ENCODE results near the gene EDN2.

Gene EDN2

DNA sequence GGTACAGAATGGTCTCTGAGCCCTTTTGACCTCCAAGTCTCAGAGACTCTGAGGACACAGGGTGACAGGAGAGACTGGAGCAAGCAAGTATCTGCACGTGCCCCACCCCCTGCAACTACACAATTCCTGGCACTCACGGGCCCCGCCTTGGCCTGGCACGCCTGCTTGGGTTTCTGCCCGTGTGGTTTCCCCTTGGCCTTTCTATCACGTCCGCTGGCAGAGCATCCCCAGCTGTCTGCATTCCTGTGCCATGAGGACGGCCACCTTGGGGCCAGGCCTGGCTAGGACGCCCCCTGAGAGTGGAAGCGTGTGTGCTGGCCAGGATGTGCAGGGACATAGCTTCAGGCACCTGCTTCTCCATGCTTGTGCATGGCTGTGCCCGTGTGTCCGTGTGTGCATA lies 14.3 kb upstream of the EDN2 start:
- no peak for DNase-seq (ENCODE audit: low spot score)

- no peak for DNase-seq (ENCODE audit: low spot score)
Observed at GRCh38 chr1:41498391-41498790, 13.9 kb upstream of the EDN2 start.

DNA sequence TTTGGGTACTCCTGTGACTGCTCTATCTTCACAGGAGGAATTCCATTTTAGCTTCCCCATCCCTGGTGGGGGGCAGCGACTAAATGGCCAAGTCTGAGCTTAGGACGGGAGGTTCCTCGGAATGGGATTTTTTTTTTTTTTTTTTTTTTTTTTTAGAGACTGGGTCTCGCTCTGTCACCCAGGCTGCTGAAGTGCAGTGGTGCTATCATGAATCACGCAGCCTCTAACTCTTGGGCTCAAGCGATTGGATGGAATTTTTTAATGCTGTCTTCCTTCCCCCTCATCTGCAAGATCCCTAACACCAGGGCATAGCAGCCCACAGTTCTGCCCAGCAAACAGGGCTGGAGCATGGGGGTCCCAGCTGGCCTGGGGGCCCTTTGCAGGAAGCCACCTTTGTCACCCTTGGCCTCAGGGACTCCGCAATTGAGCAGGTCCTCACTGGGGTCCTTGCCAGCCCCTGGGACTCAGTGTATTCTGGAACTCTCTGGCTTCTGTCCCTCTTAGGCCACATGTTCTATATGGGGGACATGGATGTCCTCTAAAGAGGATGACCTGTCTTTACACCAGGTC lies 13.1 kb upstream of the EDN2 start:
- no peak for DNase-seq (ENCODE audit: low spot score)

DNA sequence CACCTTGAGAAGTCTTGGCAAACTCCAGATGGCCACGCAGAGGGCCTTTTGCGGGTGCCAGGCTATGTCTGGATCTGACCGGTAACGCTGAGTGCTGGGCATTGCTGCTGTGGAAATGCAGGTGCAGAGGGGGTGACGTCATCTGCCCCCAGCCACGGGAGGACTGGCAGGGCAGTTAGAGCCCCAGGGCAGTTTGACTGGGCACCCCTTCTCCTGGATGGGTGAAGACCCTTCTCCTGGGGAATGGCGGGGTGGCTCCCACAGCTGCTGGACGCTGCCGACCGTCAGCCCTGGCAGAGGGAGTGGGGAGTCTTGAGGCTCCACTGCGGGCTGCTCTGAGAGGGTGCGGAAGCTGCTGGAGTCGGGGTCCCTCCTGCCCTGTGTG lies 12.6 kb upstream of the EDN2 start:
- DNase-seq (ENCODE audit: low spot score) = no peak

DNA sequence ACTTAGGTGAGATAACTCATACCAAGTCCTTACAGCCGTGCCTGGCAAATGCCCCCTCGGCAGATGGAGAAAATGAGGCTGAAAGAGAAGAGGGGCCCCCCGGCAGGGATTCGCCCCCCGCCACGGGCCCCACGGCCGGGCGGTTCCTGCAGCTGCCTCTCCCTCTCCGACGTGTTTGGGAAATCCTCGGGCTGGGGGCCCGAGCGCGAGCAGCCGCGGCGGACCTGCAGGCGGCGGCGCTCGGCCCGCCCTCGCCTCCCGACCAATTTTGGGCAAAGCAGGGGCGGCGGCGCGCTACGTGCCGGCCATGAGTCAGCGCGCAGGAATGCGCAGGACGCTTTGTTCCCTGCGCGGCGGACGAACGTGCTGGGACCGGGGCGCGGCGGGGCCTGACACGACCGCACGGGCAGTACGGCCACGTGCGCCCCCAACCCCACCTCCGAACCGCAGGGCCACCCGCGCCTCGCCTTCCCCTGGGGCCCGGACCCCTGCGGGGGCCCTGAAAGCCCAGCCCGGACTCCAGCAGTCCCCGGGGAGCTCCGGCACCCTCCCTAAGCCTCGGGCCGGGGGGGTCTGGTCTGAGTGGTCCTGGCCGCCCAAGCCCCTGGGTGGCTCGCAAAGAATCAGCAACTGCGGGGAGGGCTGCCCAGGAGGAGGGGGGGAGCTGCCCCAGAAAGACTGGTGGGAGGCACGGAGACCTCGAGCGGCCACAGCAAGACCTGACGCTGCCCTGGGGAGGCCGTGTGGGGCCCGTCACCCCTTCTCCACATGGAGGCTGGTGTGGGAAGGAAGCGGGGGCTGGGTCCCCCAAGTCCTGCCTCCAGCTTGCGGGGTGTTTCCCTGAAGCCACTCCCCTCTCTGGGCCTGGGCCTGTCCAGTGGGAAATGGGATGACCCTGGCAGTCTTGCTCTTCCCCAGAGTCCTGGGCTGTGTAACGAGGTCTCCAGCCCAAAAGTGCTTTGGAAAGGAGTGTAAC lies 11.9 kb upstream of the EDN2 start:
- DNase-seq (ENCODE audit: low spot score) = peak; percentile 40

DNA sequence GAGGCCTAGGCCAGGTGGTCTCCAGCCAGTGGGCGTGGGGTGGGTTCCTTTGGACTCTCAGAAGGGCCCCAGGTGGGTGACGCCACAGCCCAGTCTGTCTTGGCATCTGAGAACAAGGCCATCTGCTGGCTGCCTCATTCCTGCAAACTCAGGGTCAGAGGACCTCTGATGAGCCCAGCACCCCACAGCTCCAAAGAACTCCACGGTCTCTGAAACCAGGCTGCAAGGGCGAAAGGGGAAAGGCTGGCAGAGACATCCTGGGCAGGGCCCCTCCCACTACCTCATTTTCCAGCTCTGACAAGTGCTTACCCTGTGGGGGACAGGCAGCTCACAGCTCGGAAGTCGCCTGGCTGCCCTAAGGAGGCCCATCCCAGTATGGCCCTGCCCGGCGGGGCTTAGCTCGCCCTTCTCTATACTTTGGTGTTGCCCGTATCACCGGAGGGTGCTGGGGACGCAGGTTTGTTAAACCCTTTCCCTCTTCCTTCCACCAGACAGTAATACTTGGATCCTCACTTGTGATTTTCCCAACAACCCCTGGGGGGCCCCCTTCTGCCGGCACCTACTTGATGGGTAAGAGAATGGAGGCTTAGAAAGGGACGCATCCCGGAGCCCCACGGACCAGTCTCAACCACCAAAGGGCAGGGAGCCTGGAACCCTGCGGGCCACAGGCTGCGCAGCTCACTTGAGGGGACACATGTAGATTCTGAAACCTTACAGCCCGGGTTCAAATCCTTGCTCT lies 10.9 kb upstream of the EDN2 start:
- DNase-seq (ENCODE audit: low spot score) = peak; percentile 39

DNA sequence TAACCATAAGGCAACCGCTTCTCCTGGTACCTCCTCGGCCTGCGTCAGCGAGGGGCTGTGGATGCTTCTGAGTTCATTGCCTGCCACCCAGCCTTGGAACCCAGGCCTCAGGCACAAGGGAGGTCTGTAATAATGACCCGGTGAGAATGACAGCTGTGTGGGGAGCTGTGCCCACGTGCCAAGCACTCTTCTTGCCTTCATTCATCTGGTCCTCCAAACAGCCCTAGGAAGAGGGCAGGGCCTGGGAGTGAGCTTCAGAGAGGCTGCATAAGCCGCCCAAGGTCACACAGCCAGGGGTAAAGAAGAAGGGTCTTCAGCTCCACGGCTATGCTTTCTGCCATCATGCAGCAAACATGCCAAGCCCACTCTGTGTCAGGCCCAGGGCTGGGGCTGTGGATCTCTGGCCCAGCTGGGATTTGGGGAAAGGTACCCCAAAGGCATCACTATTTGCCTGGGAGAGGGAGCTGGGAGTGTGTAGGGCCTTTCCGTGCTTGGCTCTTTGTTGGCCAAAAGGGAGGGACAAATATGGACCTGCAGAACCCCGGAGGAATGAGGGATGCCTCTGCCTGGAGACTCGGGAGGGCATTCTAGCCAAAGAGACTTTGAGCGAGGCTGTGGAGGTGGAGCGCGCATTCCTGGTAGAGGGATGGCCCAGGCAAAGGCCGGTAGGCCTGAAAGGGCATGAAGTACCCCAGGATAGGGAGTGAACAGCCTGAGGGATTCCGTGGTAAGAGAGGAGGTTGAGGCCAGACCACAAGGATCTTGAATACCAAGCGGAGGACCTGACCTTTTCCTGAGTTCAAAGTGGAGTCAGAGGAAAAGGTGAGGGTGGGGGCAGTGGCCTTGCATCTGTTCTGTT lies 10.1 kb upstream of the EDN2 start:
- no peak for DNase-seq (ENCODE audit: low spot score)

DNA sequence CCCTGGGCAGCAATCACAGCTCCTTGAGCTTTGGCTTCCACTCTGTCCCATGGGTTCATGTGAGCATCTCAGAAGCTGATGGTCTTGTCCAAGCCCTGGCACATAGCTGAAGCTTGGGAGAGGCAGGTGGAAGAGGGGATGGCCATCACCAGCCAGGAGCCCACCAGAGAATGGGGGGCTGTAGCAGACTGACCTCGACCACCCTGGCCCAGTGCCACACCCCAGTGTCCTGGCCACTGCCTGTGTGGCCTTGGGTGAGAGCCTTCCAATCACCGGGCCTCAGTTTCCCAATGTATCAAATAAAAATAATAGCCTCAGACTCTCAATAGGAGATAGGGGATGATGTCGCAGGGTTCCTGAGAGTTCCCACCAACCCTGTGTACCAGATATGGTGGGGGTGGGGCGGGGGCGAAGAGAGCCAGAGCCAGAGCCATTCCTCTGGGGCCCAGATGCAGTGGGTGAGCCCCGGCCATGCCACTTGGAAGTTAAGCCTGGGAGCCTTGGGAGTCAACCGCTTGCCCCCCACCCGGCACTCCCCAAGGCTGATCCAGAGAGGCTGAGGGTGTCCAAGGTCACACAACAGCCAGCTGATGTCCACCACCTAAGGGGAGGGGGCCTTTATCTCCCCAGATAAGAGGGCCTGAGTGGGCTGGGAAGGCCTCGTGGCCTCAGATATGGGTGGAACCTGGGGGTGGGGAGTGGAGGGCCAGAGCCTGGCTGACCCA lies 9.3 kb upstream of the EDN2 start:
- DNase-seq (ENCODE audit: low spot score) = no peak

GRCh38 chr1:41493117-41493536 lies 8.6 kb upstream of the EDN2 start:
- no peak for DNase-seq (ENCODE audit: low spot score)

- peak; percentile 43 for DNase-seq (ENCODE audit: low spot score)
Observed at GRCh38 chr1:41492341-41492848, 7.9 kb upstream of the EDN2 start.

GRCh38 chr1:41490911-41491310 lies 6.4 kb upstream of the EDN2 start:
- no peak for DNase-seq (ENCODE audit: low spot score)

DNA sequence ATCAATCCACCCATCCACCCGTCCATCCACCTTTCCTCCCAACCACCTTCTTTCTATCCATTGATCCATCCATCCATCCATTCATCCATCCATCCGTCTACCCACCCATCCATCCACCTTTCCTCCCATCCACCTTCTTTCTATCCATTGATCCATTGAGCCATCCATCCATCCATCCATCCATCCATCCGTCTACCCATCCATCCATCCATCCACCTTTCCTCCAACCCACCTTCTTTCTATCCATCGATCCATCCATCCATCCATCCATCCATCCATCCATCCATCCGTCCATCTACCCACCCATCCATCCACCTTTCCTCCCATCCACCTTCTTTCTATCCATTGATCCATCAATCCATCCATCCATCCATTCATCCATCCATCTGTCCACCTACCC lies 5.1 kb upstream of the EDN2 start:
- DNase-seq (ENCODE audit: low spot score) = no peak

- DNase-seq (ENCODE audit: low spot score) = no peak
Observed at GRCh38 chr1:41488040-41488951, 3.8 kb upstream of the EDN2 start.

- DNase-seq (ENCODE audit: low spot score) = no peak
Observed at GRCh38 chr1:41487126-41488039, 2.9 kb upstream of the EDN2 start.

GRCh38 chr1:41486371-41487125 lies 2.1 kb upstream of the EDN2 start:
- no peak for DNase-seq (ENCODE audit: low spot score)

DNA sequence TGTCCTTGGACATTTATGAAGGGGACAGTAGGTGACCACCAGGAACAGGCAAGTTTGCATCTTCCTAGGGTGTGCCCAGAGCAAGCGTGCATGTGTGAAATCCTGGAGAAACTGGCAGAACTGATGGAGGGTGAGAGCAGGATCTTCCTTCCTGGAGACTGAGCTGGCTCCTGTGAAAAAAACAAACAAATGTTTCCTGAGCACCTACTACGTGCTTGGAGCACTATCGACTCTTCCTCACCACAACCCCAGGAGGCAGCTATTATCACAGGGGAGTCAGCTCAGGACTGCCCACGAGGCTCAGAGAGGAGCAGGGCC lies 1.5 kb upstream of the EDN2 start:
- no peak for DNase-seq (ENCODE audit: low spot score)

- no peak for DNase-seq (ENCODE audit: low spot score)
Observed at GRCh38 chr1:41485605-41486004, 1.1 kb upstream of the EDN2 start.

GRCh38 chr1:41483960-41484401 lies 502 bp downstream of the EDN2 start:
- no peak for DNase-seq (ENCODE audit: low spot score)
